Endothelial cell of umbilical vein (primary cell): ENCODE results near the gene SLC10A7.

Experiments
- GATA2 ChIP-seq: IDR thresholded peaks from 2 replicates; pipeline ENCODE4 v1.7.0; 2011; ENCODE audit warnings: low read depth, mild to moderate bottlenecking, moderate library complexity, mixed read lengths, low read length; ENCODE audit not compliant: insufficient read length, insufficient read depth
- JUN ChIP-seq: IDR thresholded peaks from 2 replicates; pipeline ENCODE4 v1.6.1; 2011; ENCODE audit warnings: borderline replicate concordance, low read depth; ENCODE audit not compliant: insufficient read length, insufficient read depth
- POLR2A ChIP-seq: IDR thresholded peaks from 2 replicates; pipeline ENCODE4 v1.6.1; 2012; ENCODE audit warnings: low read depth, mild to moderate bottlenecking, control low read depth, low read length
- POLR2AphosphoS5 ChIP-seq: IDR thresholded peaks from 2 replicates; pipeline ENCODE4 v1.6.1; 2012; ENCODE audit warnings: low read depth, mild to moderate bottlenecking, control low read depth, low read length, moderate library complexity; ENCODE audit not compliant: insufficient read depth
- TF ChIP-seq, protein P1 (sequence below), 2 donors: IDR thresholded peaks; 1 replicate in 1 of 2; 2 replicates in 1 of 2; pipeline ENCODE4 v1.5.1; 2011; ENCODE audit warnings: low read length in 2 of 2, mild to moderate bottlenecking in 2 of 2, moderate library complexity in 2 of 2, control low read depth in 1 of 2, inconsistent platforms in 1 of 2, low read depth in 1 of 2; ENCODE audit not compliant: insufficient read depth in 1 of 2; ENCODE audit errors: extremely low read depth in 1 of 2
- TF ChIP-seq, protein P2 (sequence below): IDR thresholded peaks from 2 replicates; pipeline ENCODE4 v1.6.1; 2011; ENCODE audit not compliant: insufficient read depth, insufficient read length

- TF ChIP-seq, protein P1, sequence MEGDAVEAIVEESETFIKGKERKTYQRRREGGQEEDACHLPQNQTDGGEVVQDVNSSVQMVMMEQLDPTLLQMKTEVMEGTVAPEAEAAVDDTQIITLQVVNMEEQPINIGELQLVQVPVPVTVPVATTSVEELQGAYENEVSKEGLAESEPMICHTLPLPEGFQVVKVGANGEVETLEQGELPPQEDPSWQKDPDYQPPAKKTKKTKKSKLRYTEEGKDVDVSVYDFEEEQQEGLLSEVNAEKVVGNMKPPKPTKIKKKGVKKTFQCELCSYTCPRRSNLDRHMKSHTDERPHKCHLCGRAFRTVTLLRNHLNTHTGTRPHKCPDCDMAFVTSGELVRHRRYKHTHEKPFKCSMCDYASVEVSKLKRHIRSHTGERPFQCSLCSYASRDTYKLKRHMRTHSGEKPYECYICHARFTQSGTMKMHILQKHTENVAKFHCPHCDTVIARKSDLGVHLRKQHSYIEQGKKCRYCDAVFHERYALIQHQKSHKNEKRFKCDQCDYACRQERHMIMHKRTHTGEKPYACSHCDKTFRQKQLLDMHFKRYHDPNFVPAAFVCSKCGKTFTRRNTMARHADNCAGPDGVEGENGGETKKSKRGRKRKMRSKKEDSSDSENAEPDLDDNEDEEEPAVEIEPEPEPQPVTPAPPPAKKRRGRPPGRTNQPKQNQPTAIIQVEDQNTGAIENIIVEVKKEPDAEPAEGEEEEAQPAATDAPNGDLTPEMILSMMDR (IDR thresholded peaks at IDR 0.05; ENCODE audit: extremely low read depth in 1 of 2, insufficient read depth in 1 of 2, low read depth in 1 of 2, low read length in 2 of 2) = no peak
- TF ChIP-seq GATA2 (no peak), POLR2AphosphoS5 (no peak), POLR2A (no peak), JUN (no peak)
- TF ChIP-seq, protein P2, sequence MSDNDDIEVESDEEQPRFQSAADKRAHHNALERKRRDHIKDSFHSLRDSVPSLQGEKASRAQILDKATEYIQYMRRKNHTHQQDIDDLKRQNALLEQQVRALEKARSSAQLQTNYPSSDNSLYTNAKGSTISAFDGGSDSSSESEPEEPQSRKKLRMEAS = no peak
Measured at GRCh38 chr4:146282657-146283056, 239.1 kb downstream of the SLC10A7 start.
